Measurements from ENCODE around the gene FSTL4. TPM values are rescaled to one million over a fixed set of nuclear protein-coding genes. Genes with fewer than 3 reads are reported as not detected.
"Not testable (repeated sequence)": the region's sequence is repeated elsewhere in the genome, so short reads cannot be mapped to it uniquely, and the experiment has no call there.

The FSTL4 gene
- total RNA-seq, 1 donor from 2014 or later: not detected

- no peaks in the 10 kb centered on the region for H3K9me3 Mint-ChIP-seq
- no peak overlapping the region for H3K4me3 Mint-ChIP-seq
- H3K4me1 Mint-ChIP-seq (ENCODE audit: low read depth): no peaks in the 10 kb centered on the region
- H3K27me3 Mint-ChIP-seq (ENCODE audit: insufficient read depth): peaks cover 5% of the 10 kb centered on the region
- no peak for DNase-seq (ENCODE audit: low spot score)
- no peak overlapping the region for H3K27ac Mint-ChIP-seq
- H3K36me3 Mint-ChIP-seq (ENCODE audit: low read depth): no peaks in the 10 kb centered on the region
- intact Hi-C loops (cut with micrococcal nuclease): no loop called here
These were observed 412.7 kb downstream of the FSTL4 start for GRCh38 chr5:133199417-133200178.

GRCh38 chr5:133198511-133198910, 413.8 kb downstream of the FSTL4 start:
- no peaks in the 10 kb centered on the region for H3K9me3 Mint-ChIP-seq
- H3K27ac Mint-ChIP-seq: no peak overlapping the region
- intact Hi-C loops (cut with micrococcal nuclease): no loop called here

GRCh38 chr5:133196441-133197085, 415.8 kb downstream of the FSTL4 start:
- peaks cover 5% of the 10 kb centered on the region for H3K27me3 Mint-ChIP-seq (ENCODE audit: insufficient read depth)
- no peak for DNase-seq (ENCODE audit: low spot score)
- H3K4me3 Mint-ChIP-seq: no peak overlapping the region
- no peaks in the 10 kb centered on the region for H3K9me3 Mint-ChIP-seq
- H3K27ac Mint-ChIP-seq: no peak overlapping the region
- intact Hi-C loops (cut with micrococcal nuclease): no loop called here
- H3K4me1 Mint-ChIP-seq (ENCODE audit: low read depth): no peaks in the 10 kb centered on the region
- no peaks in the 10 kb centered on the region for H3K36me3 Mint-ChIP-seq (ENCODE audit: low read depth)

More at GRCh38 chr5:133198511-133198910, 413.8 kb downstream of the FSTL4 start:
- H3K4me1 Mint-ChIP-seq (ENCODE audit: low read depth): no peaks in the 10 kb centered on the region
- no peaks in the 10 kb centered on the region for H3K36me3 Mint-ChIP-seq (ENCODE audit: low read depth)
- H3K4me3 Mint-ChIP-seq: no peak overlapping the region
- DNase-seq (ENCODE audit: low spot score): no peak
- H3K27me3 Mint-ChIP-seq (ENCODE audit: insufficient read depth): peaks cover 5% of the 10 kb centered on the region

- peaks cover 5% of the 10 kb centered on the region for H3K27me3 Mint-ChIP-seq (ENCODE audit: insufficient read depth)
- H3K36me3 Mint-ChIP-seq (ENCODE audit: low read depth): no peaks in the 10 kb centered on the region
- no peaks in the 10 kb centered on the region for H3K9me3 Mint-ChIP-seq
- H3K4me1 Mint-ChIP-seq (ENCODE audit: low read depth): no peaks in the 10 kb centered on the region
- no peak overlapping the region for H3K4me3 Mint-ChIP-seq
- no peak for DNase-seq (ENCODE audit: low spot score)
- H3K27ac Mint-ChIP-seq: no peak overlapping the region
- intact Hi-C loops (cut with micrococcal nuclease): no loop called here
These were observed 417.1 kb downstream of the FSTL4 start for GRCh38 chr5:133195250-133195649.

- no peaks in the 10 kb centered on the region for H3K36me3 Mint-ChIP-seq (ENCODE audit: low read depth)
- intact Hi-C loops (cut with micrococcal nuclease): no loop called here
- H3K27ac Mint-ChIP-seq: no peak overlapping the region
- no peaks in the 10 kb centered on the region for H3K4me1 Mint-ChIP-seq (ENCODE audit: low read depth)
- no peak overlapping the region for H3K4me3 Mint-ChIP-seq
- DNase-seq (ENCODE audit: low spot score): no peak
- H3K27me3 Mint-ChIP-seq (ENCODE audit: insufficient read depth): peaks cover 5% of the 10 kb centered on the region
- no peaks in the 10 kb centered on the region for H3K9me3 Mint-ChIP-seq
These were observed 418.5 kb downstream of the FSTL4 start for GRCh38 chr5:133193794-133194193.

- no peak overlapping the region for H3K4me3 Mint-ChIP-seq
- no peaks in the 10 kb centered on the region for H3K4me1 Mint-ChIP-seq (ENCODE audit: low read depth)
These were observed 419.6 kb downstream of the FSTL4 start for GRCh38 chr5:133192716-133193115.

GRCh38 chr5:133189881-133190280, 422.5 kb downstream of the FSTL4 start:
- Mint-ChIP-seq H3K36me3 (ENCODE audit: low read depth) (no peaks in the 10 kb centered on the region), H3K9me3 (no peaks in the 10 kb centered on the region), H3K27ac (no peak overlapping the region), H3K4me1 (ENCODE audit: low read depth) (no peaks in the 10 kb centered on the region), H3K27me3 (ENCODE audit: insufficient read depth) (no peaks in the 10 kb centered on the region), H3K4me3 (no peak overlapping the region)
- no peak for DNase-seq (ENCODE audit: low spot score)
- intact Hi-C loops (cut with micrococcal nuclease): no loop called here

More at GRCh38 chr5:133192716-133193115, 419.6 kb downstream of the FSTL4 start:
- Mint-ChIP-seq H3K27ac (no peak overlapping the region), H3K9me3 (no peaks in the 10 kb centered on the region), H3K36me3 (ENCODE audit: low read depth) (no peaks in the 10 kb centered on the region), H3K27me3 (ENCODE audit: insufficient read depth) (peaks cover 5% of the 10 kb centered on the region)
- intact Hi-C loops (cut with micrococcal nuclease): no loop called here
- no peak for DNase-seq (ENCODE audit: low spot score)

GRCh38 chr5:133179405-133179804, 432.9 kb downstream of the FSTL4 start:
- DNase-seq (ENCODE audit: low spot score): no peak
- Mint-ChIP-seq H3K4me1 (ENCODE audit: low read depth) (no peaks in the 10 kb centered on the region), H3K4me3 (no peak overlapping the region), H3K9me3 (no peaks in the 10 kb centered on the region), H3K27ac (no peak overlapping the region), H3K36me3 (ENCODE audit: low read depth) (no peaks in the 10 kb centered on the region), H3K27me3 (ENCODE audit: insufficient read depth) (peaks cover 11% of the 10 kb centered on the region)
- intact Hi-C loops (cut with micrococcal nuclease): no loop called here

- H3K4me1 Mint-ChIP-seq (ENCODE audit: low read depth): peaks cover 18% of the 10 kb centered on the region
- H3K9me3 Mint-ChIP-seq: peaks cover 23% of the 10 kb centered on the region
- DNase-seq (ENCODE audit: low spot score): peak; percentile 67
- H3K27me3 Mint-ChIP-seq (ENCODE audit: insufficient read depth); H3K27ac Mint-ChIP-seq; intact Hi-C loops (cut with micrococcal nuclease): not testable (repeated sequence)
- peaks cover 12% of the 10 kb centered on the region for H3K36me3 Mint-ChIP-seq (ENCODE audit: low read depth)
- peak overlapping the region; percentile 63 for H3K4me3 Mint-ChIP-seq
These were observed 441.5 kb downstream of the FSTL4 start for GRCh38 chr5:133170756-133171387.

GRCh38 chr5:133164759-133165158, 447.6 kb downstream of the FSTL4 start:
- H3K36me3 Mint-ChIP-seq (ENCODE audit: low read depth): peaks cover 10% of the 10 kb centered on the region
- H3K9me3 Mint-ChIP-seq: peaks cover 25% of the 10 kb centered on the region
- peaks cover 2% of the 10 kb centered on the region for H3K27me3 Mint-ChIP-seq (ENCODE audit: insufficient read depth)
- H3K4me3 Mint-ChIP-seq: no peak overlapping the region
- intact Hi-C loops (cut with micrococcal nuclease): no loop called here
- H3K27ac Mint-ChIP-seq: no peak overlapping the region
- DNase-seq (ENCODE audit: low spot score): no peak
- H3K4me1 Mint-ChIP-seq (ENCODE audit: low read depth): peaks cover 24% of the 10 kb centered on the region

GRCh38 chr5:133163839-133164238, 448.5 kb downstream of the FSTL4 start:
- DNase-seq (ENCODE audit: low spot score): no peak
- intact Hi-C loops (cut with micrococcal nuclease): no loop called here
- no peak overlapping the region for H3K4me3 Mint-ChIP-seq
- H3K4me1 Mint-ChIP-seq (ENCODE audit: low read depth): peaks cover 22% of the 10 kb centered on the region
- peaks cover 24% of the 10 kb centered on the region for H3K9me3 Mint-ChIP-seq
- no peak overlapping the region for H3K27ac Mint-ChIP-seq
- H3K27me3 Mint-ChIP-seq (ENCODE audit: insufficient read depth): peaks cover 2% of the 10 kb centered on the region
- peaks cover 4% of the 10 kb centered on the region for H3K36me3 Mint-ChIP-seq (ENCODE audit: low read depth)

GRCh38 chr5:133159543-133159942, 452.8 kb downstream of the FSTL4 start:
- Mint-ChIP-seq H3K4me1 (ENCODE audit: low read depth) (peaks cover 16% of the 10 kb centered on the region), H3K36me3 (ENCODE audit: low read depth) (peaks cover 4% of the 10 kb centered on the region), H3K4me3 (no peak overlapping the region), H3K27ac (no peak overlapping the region), H3K27me3 (ENCODE audit: insufficient read depth) (no peaks in the 10 kb centered on the region), H3K9me3 (peaks cover 12% of the 10 kb centered on the region)
- intact Hi-C loops (cut with micrococcal nuclease): no loop called here
- no peak for DNase-seq (ENCODE audit: low spot score)

GRCh38 chr5:133155326-133155969, 456.9 kb downstream of the FSTL4 start:
- Mint-ChIP-seq H3K36me3 (ENCODE audit: low read depth) (no peaks in the 10 kb centered on the region), H3K4me3 (no peak overlapping the region), H3K27me3 (ENCODE audit: insufficient read depth) (no peaks in the 10 kb centered on the region), H3K4me1 (ENCODE audit: low read depth) (peaks cover 6% of the 10 kb centered on the region), H3K9me3 (peaks cover 8% of the 10 kb centered on the region), H3K27ac (no peak overlapping the region)
- DNase-seq (ENCODE audit: low spot score): no peak
- intact Hi-C loops (cut with micrococcal nuclease): no loop called here

Measured in activated T-helper 1 cell treated with anti-CD3 and anti-CD28 coated beads, Interleukin-12 subunit alpha, Interleukin-12 subunit beta, Interleukin-2, Interleukin-4 antibody, amounts not matched to agents 30 ng/mL and 10 ng/mL and 1 ng/mL, durations not matched to agents 14 hours and 24 hours and 36 hours (primary cell).